DND-41 (cell line): ENCODE measurements around the gene NOSTRIN.

Source experiments
- ATAC-seq: fragments of 200-7000 bp; cut with Tn5 transposase; 3 replicates; pipeline ENCODE4 v1.9.1; 2021; ENCODE audit warnings: low read depth; ENCODE audit not compliant: insufficient read depth
- DNase-seq: peaks from one replicate; pipeline ENCODE4 v3.0.0-alpha.2; 2020
- H2AFZ ChIP-seq: 2 replicates; pipeline ENCODE4 v1.6.0; 2012; ENCODE audit warnings: low read depth, low read length
- H3K27ac ChIP-seq: 2 replicates; pipeline ENCODE4 v1.5.1; 2012; ENCODE audit warnings: low read length, inconsistent platforms
- H3K27me3 ChIP-seq: fragments of 200-600 bp; sonication (generic); 2 replicates; pipeline ENCODE4 v1.6.0; 2012; ENCODE audit warnings: low read length, mild to moderate bottlenecking, inconsistent platforms; ENCODE audit not compliant: insufficient read depth, poor library complexity
- H3K36me3 ChIP-seq: 2 replicates; pipeline ENCODE4 v1.5.1; 2012; ENCODE audit warnings: low read length, inconsistent platforms; ENCODE audit not compliant: insufficient read depth
- H3K4me1 ChIP-seq: 2 replicates; pipeline ENCODE4 v1.5.1; 2012; ENCODE audit warnings: mild to moderate bottlenecking, low read length; ENCODE audit not compliant: insufficient read depth
- H3K4me2 ChIP-seq: 2 replicates; pipeline ENCODE4 v1.6.0; 2012; ENCODE audit warnings: mild to moderate bottlenecking, moderate library complexity, low read length, inconsistent platforms; ENCODE audit not compliant: insufficient read depth
- H3K4me3 ChIP-seq, 2 experiments: fragments of 200-600 bp in 1 of 2; shearing (Covaris generic) in 1 of 2; 2 replicates each; pipeline ENCODE4 v1.5.1; 2012 to 2016; ENCODE audit warnings: inconsistent platforms in 2 of 2, low read length in 2 of 2, mild to moderate bottlenecking in 2 of 2, low read depth in 1 of 2, moderate library complexity in 1 of 2
- H3K79me2 ChIP-seq: 2 replicates; pipeline ENCODE4 v1.6.0; 2012; ENCODE audit warnings: low read length, inconsistent platforms; ENCODE audit not compliant: insufficient read depth
- H3K9ac ChIP-seq: 2 replicates; pipeline ENCODE4 v1.6.0; 2012; ENCODE audit warnings: low read depth, mild to moderate bottlenecking, inconsistent platforms, low read length, moderate library complexity
- H3K9me3 ChIP-seq: 2 replicates; pipeline ENCODE4 v1.5.1; 2012; ENCODE audit warnings: low read length, moderate library complexity, mild to moderate bottlenecking, inconsistent platforms; ENCODE audit not compliant: insufficient read depth, severe bottlenecking
- H4K20me1 ChIP-seq: 2 replicates; pipeline ENCODE4 v1.6.0; 2012; ENCODE audit warnings: low read length; ENCODE audit not compliant: insufficient read depth
- EZH2 ChIP-seq: IDR thresholded peaks from 3 replicates; pipeline ENCODE4 v1.6.1; 2012; ENCODE audit warnings: borderline replicate concordance, low read depth, mild to moderate bottlenecking, moderate library complexity, low read length, inconsistent platforms; ENCODE audit not compliant: severe bottlenecking
- TF ChIP-seq, protein P1 (sequence below): IDR thresholded peaks from 2 replicates; pipeline ENCODE4 v1.5.1; 2012; ENCODE audit warnings: borderline replicate concordance, low read length, moderate library complexity, mild to moderate bottlenecking; ENCODE audit not compliant: poor library complexity, severe bottlenecking; ENCODE audit errors: extremely low read depth

Gene NOSTRIN

DNA sequence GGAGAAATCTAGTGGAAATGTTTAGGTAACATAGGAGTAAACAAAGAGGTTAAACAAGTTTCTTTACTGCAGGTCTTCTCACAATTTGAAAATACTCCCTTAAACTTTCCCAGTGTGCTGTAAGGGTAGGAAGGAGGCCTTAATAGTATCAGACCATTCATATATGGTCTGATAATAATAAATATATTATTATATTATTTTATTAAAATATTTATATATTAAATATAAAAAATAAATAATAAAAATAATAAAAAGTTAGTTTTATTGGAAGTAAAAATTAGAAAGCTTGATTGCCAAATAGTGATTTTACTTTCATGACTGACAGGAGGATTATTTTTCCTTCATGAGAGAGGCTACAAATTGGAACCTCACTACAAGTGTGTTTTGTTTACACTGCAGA is 7.1 kb downstream of the NOSTRIN start:
- H3K36me3 ChIP-seq = no peaks in the 10 kb centered on the region
- DNase-seq = no peak
- no peak overlapping the region for H2AFZ ChIP-seq
- ATAC-seq = no peak
- no peak overlapping the region for H3K4me2 ChIP-seq
- TF ChIP-seq, protein P1, sequence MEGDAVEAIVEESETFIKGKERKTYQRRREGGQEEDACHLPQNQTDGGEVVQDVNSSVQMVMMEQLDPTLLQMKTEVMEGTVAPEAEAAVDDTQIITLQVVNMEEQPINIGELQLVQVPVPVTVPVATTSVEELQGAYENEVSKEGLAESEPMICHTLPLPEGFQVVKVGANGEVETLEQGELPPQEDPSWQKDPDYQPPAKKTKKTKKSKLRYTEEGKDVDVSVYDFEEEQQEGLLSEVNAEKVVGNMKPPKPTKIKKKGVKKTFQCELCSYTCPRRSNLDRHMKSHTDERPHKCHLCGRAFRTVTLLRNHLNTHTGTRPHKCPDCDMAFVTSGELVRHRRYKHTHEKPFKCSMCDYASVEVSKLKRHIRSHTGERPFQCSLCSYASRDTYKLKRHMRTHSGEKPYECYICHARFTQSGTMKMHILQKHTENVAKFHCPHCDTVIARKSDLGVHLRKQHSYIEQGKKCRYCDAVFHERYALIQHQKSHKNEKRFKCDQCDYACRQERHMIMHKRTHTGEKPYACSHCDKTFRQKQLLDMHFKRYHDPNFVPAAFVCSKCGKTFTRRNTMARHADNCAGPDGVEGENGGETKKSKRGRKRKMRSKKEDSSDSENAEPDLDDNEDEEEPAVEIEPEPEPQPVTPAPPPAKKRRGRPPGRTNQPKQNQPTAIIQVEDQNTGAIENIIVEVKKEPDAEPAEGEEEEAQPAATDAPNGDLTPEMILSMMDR = no peak
- TF ChIP-seq EZH2 = no peak
- H3K79me2 ChIP-seq = no peaks in the 10 kb centered on the region
- H3K27ac ChIP-seq = no peak overlapping the region
- no peak overlapping the region for H3K9ac ChIP-seq
- no peaks in the 10 kb centered on the region for H4K20me1 ChIP-seq
- H3K4me1 ChIP-seq = no peaks in the 10 kb centered on the region
- H3K4me3 ChIP-seq = no peak overlapping the region
- no peaks in the 10 kb centered on the region for H3K9me3 ChIP-seq
- no peaks in the 10 kb centered on the region for H3K27me3 ChIP-seq

DNA sequence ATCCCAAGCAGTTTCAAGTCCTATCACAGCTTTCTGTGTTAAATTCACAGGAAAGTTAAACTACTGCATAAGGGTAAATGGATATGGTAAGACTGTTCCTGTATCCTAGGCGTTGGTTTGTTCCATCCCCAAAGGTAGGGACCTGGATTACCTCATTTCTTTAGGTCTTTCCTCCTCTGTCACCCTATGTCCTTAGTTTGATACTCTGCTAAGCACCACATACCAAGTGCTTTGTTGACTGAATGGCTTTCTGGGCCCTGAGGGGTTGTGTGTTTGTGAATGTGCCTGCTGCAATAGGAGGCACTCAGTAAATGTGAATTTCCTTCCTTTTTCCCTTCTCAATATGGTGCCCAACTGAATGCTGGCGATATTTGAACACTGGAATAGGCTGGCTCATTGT is 7.8 kb downstream of the NOSTRIN start:
- Histone ChIP-seq H3K36me3 (no peaks in the 10 kb centered on the region), H3K79me2 (no peaks in the 10 kb centered on the region), H3K9ac (no peak overlapping the region), H2AFZ (no peak overlapping the region), H3K27ac (no peak overlapping the region), H3K4me3 (no peak overlapping the region), H3K4me1 (no peaks in the 10 kb centered on the region), H3K9me3 (no peaks in the 10 kb centered on the region), H3K4me2 (no peak overlapping the region), H4K20me1 (no peaks in the 10 kb centered on the region), H3K27me3 (no peaks in the 10 kb centered on the region)
- ATAC-seq (no peak), DNase-seq (no peak)
- no peak for TF ChIP-seq EZH2
- TF ChIP-seq, protein P1 = no peak

DNA sequence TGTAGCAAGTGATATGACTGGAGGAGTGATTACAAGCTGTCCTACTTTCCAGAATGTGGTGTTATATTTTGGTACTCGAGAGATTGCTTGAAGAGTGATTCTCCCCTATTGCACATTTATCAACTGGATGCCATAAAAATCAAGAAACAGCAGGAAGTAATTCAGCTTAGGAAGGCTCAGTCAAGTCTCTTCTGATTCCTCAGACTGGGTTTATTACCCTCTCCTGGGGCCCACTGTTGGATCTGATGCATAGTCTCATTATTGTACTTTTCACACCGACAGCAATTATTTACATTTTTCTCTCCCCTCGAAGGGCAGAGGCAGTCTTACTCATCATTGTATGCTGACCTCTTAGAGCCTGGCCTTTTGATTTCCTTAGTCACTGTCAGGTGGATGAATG is 9.3 kb downstream of the NOSTRIN start:
- H4K20me1 ChIP-seq = no peaks in the 10 kb centered on the region
- no peak for TF ChIP-seq EZH2
- TF ChIP-seq, protein P1 = no peak
- no peaks in the 10 kb centered on the region for H3K4me1 ChIP-seq
- H3K4me2 ChIP-seq = no peak overlapping the region
- no peak overlapping the region for H3K4me3 ChIP-seq
- no peaks in the 10 kb centered on the region for H3K27me3 ChIP-seq
- H3K9me3 ChIP-seq = no peaks in the 10 kb centered on the region
- no peak overlapping the region for H3K27ac ChIP-seq
- H3K36me3 ChIP-seq = no peaks in the 10 kb centered on the region
- no peak for DNase-seq
- H3K79me2 ChIP-seq = no peaks in the 10 kb centered on the region
- no peak for ATAC-seq
- H3K9ac ChIP-seq = no peak overlapping the region
- H2AFZ ChIP-seq = no peak overlapping the region

DNA sequence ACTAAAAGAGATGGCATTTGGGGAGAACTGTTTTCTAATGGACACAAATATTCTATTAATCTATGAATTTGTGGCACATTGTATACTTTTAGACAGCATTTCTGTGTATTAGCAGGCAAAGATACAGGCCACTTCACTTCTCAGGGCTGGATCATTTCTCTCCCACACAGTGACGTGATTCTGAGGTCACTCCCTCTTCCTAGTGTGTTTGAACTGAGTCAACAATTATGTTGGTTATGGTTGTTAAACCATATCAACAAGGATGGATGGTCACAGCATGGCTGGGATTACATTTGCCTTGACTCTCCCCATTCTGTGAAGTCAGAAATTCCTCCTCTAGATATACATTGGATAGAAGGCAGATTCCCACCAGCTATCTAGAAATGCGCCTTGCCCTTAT is 11.6 kb downstream of the NOSTRIN start:
- Histone ChIP-seq H3K9ac (no peak overlapping the region), H3K9me3 (no peaks in the 10 kb centered on the region), H3K27ac (no peak overlapping the region), H3K4me3 (no peak overlapping the region), H3K27me3 (no peaks in the 10 kb centered on the region), H2AFZ (no peak overlapping the region), H3K79me2 (no peaks in the 10 kb centered on the region), H3K36me3 (no peaks in the 10 kb centered on the region), H3K4me2 (no peak overlapping the region), H4K20me1 (no peaks in the 10 kb centered on the region), H3K4me1 (no peaks in the 10 kb centered on the region)
- no peak for TF ChIP-seq EZH2
- TF ChIP-seq, protein P1 = no peak
- no peak for ATAC-seq
- DNase-seq = no peak
